ENCODE results near the gene UBE2S.

UBE2S gene

DNA sequence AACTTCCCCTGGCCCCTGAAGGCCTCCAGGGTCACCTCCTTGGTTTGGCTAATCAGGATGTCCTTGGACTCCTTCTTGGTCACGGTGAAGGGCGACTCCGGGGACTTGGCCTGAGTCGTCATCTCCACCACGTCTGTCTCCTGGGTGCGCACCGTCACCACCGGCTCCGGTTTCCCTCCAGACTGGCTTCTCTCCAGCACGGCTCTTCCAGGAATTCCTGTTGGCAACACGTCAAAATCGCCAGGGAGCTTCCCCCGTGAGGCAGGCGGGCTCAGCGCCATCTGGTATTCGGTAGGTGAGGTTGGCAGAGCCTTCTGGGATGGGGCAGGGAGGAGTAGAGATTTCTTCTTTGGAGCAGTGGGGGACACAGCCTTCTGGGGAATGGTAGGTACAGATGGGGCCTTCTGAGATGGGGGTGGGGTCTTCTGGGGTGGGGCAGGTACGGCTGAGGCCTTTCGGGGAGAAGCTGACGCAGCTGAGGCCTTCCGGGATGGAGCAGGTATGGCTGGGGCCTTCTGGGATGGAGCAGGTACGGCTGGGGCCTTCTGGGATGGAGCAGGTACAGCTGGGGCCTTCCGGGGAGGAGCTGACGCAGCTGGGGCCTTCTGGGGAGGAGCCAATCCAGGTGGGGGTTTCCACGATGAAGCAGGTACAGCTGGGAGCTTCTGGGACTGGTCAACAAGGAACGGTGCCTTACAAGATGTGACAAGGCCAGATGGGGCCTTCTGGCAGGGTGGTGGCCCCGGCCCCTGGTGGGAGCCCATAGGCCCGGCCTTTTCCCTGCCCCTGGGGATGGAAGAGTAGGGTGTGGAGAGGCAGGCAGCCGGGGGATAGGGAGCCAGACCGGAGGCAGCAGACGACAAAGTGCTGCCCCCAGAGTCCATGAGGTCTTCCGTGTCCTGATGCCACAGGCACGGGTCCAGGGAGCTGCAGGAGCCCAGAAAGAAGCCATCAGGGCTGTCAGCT lies 48.4 kb downstream of the UBE2S start:
- no peak for DNase-seq

DNA sequence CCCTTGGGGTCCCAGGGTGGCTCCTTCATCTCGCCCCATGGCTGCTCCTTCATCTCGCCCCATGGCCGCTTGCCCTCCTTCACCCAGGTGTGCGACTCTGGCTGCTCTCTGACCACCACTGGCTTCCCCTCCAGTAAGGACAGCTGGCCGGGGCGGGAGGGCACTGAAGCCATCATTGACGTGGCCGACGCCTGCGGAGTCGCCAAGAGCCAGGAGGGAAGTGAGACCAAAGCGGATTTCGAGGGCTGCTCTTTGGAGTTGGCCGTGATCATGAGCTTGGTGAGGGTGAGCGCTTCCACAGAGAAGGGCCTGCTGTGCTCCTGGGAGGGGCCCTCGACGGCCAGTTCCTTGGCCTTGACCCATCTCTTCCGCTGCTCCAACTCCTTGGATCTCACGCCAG lies 49.1 kb downstream of the UBE2S start:
- DNase-seq: no peak

DNA sequence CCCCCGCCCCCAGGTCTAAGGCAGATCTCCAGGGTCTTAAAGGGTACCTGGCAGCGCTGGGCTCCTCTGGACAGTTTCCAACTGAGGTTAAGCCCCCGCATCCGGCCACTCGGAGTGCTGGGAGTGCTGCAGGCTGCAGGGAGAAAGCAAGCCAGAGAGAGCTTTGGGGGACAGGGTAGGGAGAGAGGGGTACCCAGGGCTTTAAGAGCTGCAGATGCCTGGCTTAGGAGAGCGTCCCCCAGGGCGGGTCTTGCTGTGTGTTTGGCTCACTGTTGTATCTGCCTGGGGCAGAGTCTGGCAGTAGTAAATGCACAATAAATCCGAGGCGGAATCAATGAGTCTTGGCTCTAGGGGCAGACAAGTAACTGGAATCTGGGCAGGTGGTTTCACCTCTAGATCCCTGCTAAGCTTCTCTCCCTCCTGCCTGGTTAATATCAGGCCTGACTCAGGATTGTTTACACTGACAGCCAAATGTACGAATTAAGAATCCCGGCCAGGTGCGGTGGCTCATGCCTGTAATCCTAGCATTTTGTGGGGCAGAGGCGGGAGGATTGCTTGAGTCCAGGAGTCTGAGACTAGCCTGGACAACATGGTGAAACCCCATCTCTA lies 52.3 kb downstream of the UBE2S start:
- no peak for DNase-seq

DNA sequence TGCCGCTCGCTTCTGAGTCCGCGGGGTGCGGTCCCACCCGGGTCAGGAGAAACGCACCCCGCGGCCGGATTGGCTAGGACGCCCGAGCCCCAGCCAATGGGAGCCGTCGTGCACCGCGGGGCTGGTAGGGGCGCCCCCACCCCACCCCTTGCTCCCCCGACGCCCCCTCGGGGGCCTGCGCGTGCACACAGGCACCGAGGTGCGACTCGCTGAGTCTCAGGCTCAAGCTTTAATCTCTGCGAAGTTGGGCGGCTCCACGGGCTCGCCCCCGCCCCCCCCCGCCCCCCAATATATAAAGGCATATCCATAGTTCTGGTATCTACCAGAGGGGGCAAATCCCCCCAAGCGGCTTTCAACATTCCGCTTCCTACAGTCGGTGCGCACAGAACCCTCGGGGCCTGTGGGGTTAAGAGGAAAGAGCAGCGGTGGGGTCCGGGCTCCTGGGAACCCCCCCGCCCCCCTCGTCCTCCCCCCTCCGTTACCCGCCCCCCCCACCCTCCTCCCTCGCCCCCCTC lies 52.8 kb downstream of the UBE2S start, which contains the start of gene COX6B2:
TSS of gene COX6B2 (minus strand) at position 22 of the 515 bp plus-strand sequence. CDS start 198 bp downstream, outside the sequence.
- no peak for DNase-seq

DNA sequence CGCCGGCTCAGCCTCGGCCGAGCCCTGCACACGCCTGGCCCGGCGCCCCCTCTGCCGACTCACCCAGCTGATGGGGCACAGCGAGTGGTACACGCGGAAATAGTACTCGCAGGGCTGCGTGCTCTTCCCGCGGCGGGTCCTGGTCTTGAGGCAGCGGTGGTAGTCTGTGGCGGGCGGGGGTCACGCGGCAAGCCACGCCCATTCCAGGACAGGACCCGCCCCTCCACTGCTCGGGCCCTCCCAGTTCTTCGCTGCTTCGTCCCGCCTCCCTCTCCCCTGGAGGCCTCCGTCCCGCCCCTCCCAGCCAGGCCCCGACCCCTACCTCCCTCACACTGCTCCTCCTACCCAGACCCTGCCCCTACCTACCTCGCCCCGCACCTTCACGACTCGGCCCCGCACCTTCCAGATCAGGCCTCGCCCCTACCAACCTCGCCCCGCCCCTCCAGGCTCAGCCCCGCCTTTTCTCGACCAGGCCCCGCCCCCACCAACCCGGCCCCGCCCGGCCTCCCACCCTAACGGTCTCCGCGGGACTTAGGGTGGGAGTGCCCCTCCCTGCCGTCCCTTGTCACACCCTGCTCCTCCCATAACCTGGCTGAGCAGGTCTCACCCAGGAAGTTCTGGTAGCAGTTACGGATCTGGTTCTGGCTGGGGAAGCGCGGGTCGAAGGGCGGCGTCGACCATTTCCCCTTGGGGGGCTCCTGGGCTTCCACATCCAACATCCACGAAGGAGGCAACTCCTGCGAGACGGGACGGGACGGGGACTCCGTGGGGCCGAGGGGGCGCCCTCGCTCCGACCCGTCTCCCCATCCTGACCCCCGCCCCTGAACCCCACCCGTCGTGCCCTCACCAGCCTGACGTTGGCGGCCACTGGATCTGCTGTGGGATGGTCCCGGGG lies 53.5 kb downstream of the UBE2S start:
- DNase-seq: peak; percentile 53

DNA sequence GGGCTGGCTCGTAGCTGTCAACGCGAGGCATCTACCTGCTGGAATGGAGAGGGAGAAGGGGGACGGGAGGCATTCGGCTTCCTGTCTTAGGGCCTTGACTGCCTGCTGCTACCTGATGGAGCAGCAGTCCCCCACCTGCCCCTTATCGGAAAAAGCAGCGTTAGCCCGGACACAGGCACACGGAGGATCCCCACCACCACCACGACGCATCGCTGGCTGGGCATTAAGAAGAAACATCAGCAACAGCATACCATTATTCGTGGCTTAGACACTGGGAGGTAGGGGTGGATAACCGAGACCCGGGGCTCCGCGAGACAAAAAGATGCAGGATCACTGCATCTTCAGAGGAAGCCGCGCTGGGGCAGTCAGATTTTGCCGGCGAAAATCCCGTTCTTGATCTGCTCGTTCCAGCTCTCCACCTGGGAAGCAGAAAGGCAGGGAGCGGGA lies 54.2 kb downstream of the UBE2S start:
- no peak for DNase-seq

DNA sequence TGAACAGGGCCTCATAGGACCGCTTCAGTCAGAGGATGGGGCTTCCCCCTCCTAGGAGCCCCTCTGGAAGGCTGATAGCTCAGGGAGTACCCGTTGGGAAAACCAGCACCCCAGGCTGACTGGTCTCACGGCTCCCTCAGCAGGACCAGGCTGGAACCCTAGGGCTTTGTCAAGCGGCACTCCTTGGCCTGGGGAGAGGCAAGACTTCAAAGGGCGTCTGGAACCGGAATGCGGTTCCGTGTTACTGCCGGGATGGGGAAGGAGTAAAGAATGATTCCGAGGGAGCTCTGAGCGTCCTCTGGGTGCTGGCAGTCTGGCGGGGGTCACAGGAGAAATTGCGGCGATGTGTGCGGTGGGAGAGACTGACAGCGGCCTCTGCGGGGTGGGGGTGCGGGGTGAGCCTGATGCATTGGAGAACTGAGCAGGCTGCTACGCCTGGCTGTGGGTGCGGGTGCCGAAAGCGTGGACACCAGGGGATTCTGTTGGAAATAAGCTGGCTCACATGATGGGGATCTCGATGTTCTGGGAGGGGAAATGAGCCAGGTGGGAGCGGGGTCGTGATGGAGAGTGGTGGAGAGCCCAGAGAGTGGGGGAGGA lies 54.9 kb downstream of the UBE2S start:
- DNase-seq: no peak

DNA sequence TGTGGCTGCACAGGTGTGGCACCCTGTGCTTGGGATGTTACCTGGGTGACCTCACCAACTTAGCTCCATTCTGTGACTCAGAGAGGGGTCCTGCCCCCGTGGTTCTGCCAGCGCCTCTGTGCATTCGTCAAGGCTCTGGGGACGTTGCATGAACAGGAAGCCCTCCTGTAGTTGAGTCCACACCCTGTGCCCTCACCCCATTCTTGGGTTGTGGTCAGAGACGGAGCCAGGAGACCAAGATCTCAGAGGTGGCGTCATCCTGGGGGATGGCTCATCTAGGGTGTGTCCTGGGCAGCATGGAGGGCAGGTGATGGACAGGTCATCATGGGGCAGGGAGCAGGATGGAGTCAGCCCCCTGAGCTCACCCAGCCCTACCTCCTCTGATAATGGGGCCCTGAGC lies 55.5 kb downstream of the UBE2S start:
- DNase-seq: peak; percentile 9

DNA sequence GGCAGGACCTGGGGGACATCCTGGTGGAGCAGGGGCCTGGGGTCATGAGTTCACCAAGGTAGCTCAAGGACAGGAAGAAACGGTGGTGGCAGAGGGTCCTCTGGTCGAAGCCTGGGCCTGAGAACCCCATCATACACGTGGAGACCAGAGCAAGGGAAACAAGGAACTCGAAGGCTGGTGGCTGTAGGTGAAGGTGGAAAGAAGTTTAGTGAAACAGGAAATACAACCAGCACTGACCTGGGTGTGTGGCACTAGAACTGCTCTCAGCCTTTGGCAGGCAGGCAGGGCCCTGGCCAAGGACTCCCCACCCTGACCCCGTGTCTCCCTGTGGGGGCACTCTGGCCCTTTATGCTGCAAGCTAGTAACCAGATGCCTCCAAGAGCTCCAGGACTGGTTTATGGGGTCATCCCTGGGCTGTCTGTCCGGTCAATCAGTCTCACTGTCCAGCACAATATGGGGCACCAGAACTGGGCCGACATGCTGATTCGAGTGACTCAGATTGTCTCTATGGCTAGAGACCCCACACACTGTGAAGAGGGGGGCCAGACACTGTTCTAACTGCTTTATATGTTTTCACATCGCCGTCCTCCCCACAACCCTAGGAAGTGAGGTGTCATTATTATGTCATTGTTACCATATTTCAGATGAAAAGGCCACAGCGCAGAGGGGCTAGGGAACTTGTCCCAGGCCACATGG lies 56.8 kb downstream of the UBE2S start:
- no peak for DNase-seq
